ENCODE results near the gene MAML3.

Gene MAML3

DNA sequence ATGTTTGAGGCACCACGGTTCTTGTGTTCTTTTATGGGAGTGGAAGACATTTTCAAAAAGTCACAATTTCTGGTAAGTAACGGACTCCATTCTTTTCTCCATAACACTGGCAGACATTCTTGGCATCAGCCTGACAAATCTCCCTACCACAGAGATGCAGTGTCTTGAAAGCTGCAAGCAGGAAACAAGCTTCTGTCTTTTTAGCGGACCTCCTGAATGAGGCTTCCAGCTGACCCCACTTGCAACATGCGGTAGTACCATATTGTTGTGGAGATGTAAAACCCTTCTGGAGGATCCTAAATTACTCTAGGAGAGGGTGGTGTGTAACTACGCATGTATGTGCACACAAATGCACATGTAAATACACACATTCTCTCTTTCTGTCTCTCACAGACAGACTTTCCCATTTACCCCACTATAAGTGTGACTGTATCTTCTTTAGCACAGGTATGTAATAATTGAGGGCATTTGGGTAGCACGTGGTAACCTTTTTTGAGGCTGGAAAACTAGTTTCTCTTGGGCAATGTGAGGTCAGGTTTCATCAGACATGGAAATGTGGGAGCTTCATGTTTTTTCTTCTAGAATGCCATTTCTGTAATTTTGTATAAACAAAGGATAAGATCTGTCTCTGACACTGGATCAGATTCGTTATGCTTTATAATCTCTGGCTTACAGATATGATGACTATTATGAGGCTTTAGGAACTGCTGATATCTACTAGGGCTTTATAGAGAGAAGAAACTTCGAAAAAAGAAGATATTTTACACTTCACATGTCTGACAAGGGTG, 358.3 kb downstream of the MAML3 start:
- Histone ChIP-seq H3K9ac (ENCODE audit: low read length) (no peak overlapping the region), H3K18ac (ENCODE audit: low read depth in 1 of 2, low read length in 2 of 2) (peak overlapping the region in 1 of 2 experiments; percentile 34), H3K36me3 (ENCODE audit: control insufficient read depth in 1 of 2, insufficient read depth in 2 of 2, low read depth in 1 of 2, low read length in 2 of 2) (no peaks in the 10 kb centered on the region), H3K79me1 (replicated peaks; ENCODE audit: low read length, poor library complexity, severe bottlenecking) (peaks cover 5% of the 10 kb centered on the region), H4K8ac (ENCODE audit: low read length) (no peak overlapping the region), H3K23ac (ENCODE audit: low read length in 2 of 2) (no peak overlapping the region), H2AFZ (ENCODE audit: low read depth, low read length) (no peak overlapping the region), H3K27ac (ENCODE audit: low read length, poor library complexity, severe bottlenecking) (no peak overlapping the region), H2BK5ac (ENCODE audit: low read depth, low read length, poor library complexity, severe bottlenecking) (no peak overlapping the region), H3K27me3 (ENCODE audit: control insufficient read depth in 1 of 2, insufficient read depth in 1 of 2, low read length in 2 of 2) (no peaks in the 10 kb centered on the region), H3K4ac (ENCODE audit: low read depth in 1 of 2, low read length in 2 of 2) (no peak overlapping the region), H3K4me2 (ENCODE audit: low read length, poor library complexity, severe bottlenecking) (no peak overlapping the region), H4K91ac (ENCODE audit: low read length) (no peak overlapping the region), H2AK5ac (ENCODE audit: low read length, severe bottlenecking) (no peak overlapping the region), H3K14ac (ENCODE audit: low read length in 2 of 2) (no peak overlapping the region), H3K4me1 (ENCODE audit: control insufficient read depth, insufficient read depth, low read depth, low read length) (peaks cover 1% of the 10 kb centered on the region), H3K4me3 (ENCODE audit: insufficient read depth in 1 of 2, low read depth in 1 of 2, low read length in 2 of 2) (no peak overlapping the region), H3K9me3 (ENCODE audit: control insufficient read depth, low read length) (no peaks in the 10 kb centered on the region), H2BK12ac (ENCODE audit: low read length in 2 of 2) (no peak overlapping the region), H2BK15ac (ENCODE audit: low read depth, poor library complexity, severe bottlenecking) (no peak overlapping the region), H2BK120ac (ENCODE audit: low read depth, low read length) (no peak overlapping the region)
- no peak for DNase-seq
- WGBS, result 92% methylated on average over 5 of the region's 8 CpGs

- H3K4me2 ChIP-seq (ENCODE audit: low read length, poor library complexity, severe bottlenecking), result no peak overlapping the region
- H2BK12ac ChIP-seq (ENCODE audit: low read length in 2 of 2), result peak overlapping the region in 1 of 2 experiments; percentile 15
- H3K4ac ChIP-seq (ENCODE audit: low read depth in 1 of 2, low read length in 2 of 2), result no peak overlapping the region
- no peak overlapping the region for H2AFZ ChIP-seq (ENCODE audit: low read depth, low read length)
- H3K27ac ChIP-seq (ENCODE audit: low read length, poor library complexity, severe bottlenecking), result no peak overlapping the region
- WGBS, result 73% methylated on average over 3 of the region's 3 CpGs
- H3K27me3 ChIP-seq (ENCODE audit: control insufficient read depth in 1 of 2, insufficient read depth in 1 of 2, low read length in 2 of 2), result no peaks in the 10 kb centered on the region
- H3K23ac ChIP-seq (ENCODE audit: low read length in 2 of 2), result no peak overlapping the region
- H4K91ac ChIP-seq (ENCODE audit: low read length), result no peak overlapping the region
- H2BK15ac ChIP-seq (ENCODE audit: low read depth, poor library complexity, severe bottlenecking), result no peak overlapping the region
- H3K9ac ChIP-seq (ENCODE audit: low read length), result no peak overlapping the region
- no peak for DNase-seq
- peaks cover 5% of the 10 kb centered on the region for H3K79me1 ChIP-seq (replicated peaks; ENCODE audit: low read length, poor library complexity, severe bottlenecking)
- H3K4me3 ChIP-seq (ENCODE audit: insufficient read depth in 1 of 2, low read depth in 1 of 2, low read length in 2 of 2), result no peak overlapping the region
- H2BK5ac ChIP-seq (ENCODE audit: low read depth, low read length, poor library complexity, severe bottlenecking), result no peak overlapping the region
- H2AK5ac ChIP-seq (ENCODE audit: low read length, severe bottlenecking), result no peak overlapping the region
- no peaks in the 10 kb centered on the region for H3K9me3 ChIP-seq (ENCODE audit: control insufficient read depth, low read length)
- H4K8ac ChIP-seq (ENCODE audit: low read length), result no peak overlapping the region
- H3K14ac ChIP-seq (ENCODE audit: low read length in 2 of 2), result no peak overlapping the region
- H3K4me1 ChIP-seq (ENCODE audit: control insufficient read depth, insufficient read depth, low read depth, low read length), result no peaks in the 10 kb centered on the region
- H3K36me3 ChIP-seq (ENCODE audit: control insufficient read depth in 1 of 2, insufficient read depth in 2 of 2, low read depth in 1 of 2, low read length in 2 of 2), result no peaks in the 10 kb centered on the region
- H3K18ac ChIP-seq (ENCODE audit: low read depth in 1 of 2, low read length in 2 of 2), result no peak overlapping the region
- no peak overlapping the region for H2BK120ac ChIP-seq (ENCODE audit: low read depth, low read length)
Measured at GRCh38 chr4:139794158-139794954, 359.6 kb downstream of the MAML3 start.

DNA sequence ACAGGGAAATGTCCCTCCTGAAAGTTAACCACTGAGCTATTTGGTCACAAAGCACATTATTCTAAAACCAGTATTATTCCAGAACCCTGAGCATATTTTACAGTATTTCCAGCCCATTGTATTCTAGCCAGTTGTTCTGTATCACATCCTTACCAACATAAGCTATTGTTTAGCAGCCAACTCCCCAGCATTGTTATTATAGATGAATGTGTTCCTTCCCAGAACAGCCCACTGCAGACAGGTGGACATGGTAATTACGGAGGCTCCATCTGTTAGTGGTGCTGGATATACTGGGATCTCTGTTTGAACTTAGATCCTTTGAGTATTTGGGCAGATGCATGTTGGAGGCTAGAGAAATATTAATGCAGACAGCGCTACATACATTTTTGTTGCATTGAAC, 362.3 kb downstream of the MAML3 start:
- Histone ChIP-seq H3K4me2 (ENCODE audit: low read length, poor library complexity, severe bottlenecking) (no peak overlapping the region), H3K79me1 (replicated peaks; ENCODE audit: low read length, poor library complexity, severe bottlenecking) (no peaks in the 10 kb centered on the region), H3K27me3 (ENCODE audit: control insufficient read depth in 1 of 2, insufficient read depth in 1 of 2, low read length in 2 of 2) (no peaks in the 10 kb centered on the region), H4K8ac (ENCODE audit: low read length) (no peak overlapping the region), H2AFZ (ENCODE audit: low read depth, low read length) (no peak overlapping the region), H3K9me3 (ENCODE audit: control insufficient read depth, low read length) (no peaks in the 10 kb centered on the region), H2AK5ac (ENCODE audit: low read length, severe bottlenecking) (no peak overlapping the region), H3K27ac (ENCODE audit: low read length, poor library complexity, severe bottlenecking) (no peak overlapping the region), H2BK12ac (ENCODE audit: low read length in 2 of 2) (no peak overlapping the region), H3K4me3 (ENCODE audit: insufficient read depth in 1 of 2, low read depth in 1 of 2, low read length in 2 of 2) (no peak overlapping the region), H3K36me3 (ENCODE audit: control insufficient read depth in 1 of 2, insufficient read depth in 2 of 2, low read depth in 1 of 2, low read length in 2 of 2) (no peaks in the 10 kb centered on the region), H3K18ac (ENCODE audit: low read depth in 1 of 2, low read length in 2 of 2) (no peak overlapping the region), H4K91ac (ENCODE audit: low read length) (no peak overlapping the region), H2BK120ac (ENCODE audit: low read depth, low read length) (no peak overlapping the region), H3K23ac (ENCODE audit: low read length in 2 of 2) (no peak overlapping the region), H2BK5ac (ENCODE audit: low read depth, low read length, poor library complexity, severe bottlenecking) (no peak overlapping the region), H3K4me1 (ENCODE audit: control insufficient read depth, insufficient read depth, low read depth, low read length) (peaks cover 3% of the 10 kb centered on the region), H3K4ac (ENCODE audit: low read depth in 1 of 2, low read length in 2 of 2) (no peak overlapping the region), H3K9ac (ENCODE audit: low read length) (no peak overlapping the region), H2BK15ac (ENCODE audit: low read depth, poor library complexity, severe bottlenecking) (no peak overlapping the region), H3K14ac (ENCODE audit: low read length in 2 of 2) (no peak overlapping the region)
- WGBS, result 100% methylated on average over 1 of the region's 2 CpGs
- no peak for DNase-seq

GRCh38 chr4:139790291-139790690, 363.7 kb downstream of the MAML3 start:
- Histone ChIP-seq H3K4me3 (ENCODE audit: insufficient read depth in 1 of 2, low read depth in 1 of 2, low read length in 2 of 2) (no peak overlapping the region), H3K14ac (ENCODE audit: low read length in 2 of 2) (no peak overlapping the region), H4K91ac (ENCODE audit: low read length) (no peak overlapping the region), H2BK12ac (ENCODE audit: low read length in 2 of 2) (no peak overlapping the region), H2AK5ac (ENCODE audit: low read length, severe bottlenecking) (no peak overlapping the region), H3K4me1 (ENCODE audit: control insufficient read depth, insufficient read depth, low read depth, low read length) (peaks cover 3% of the 10 kb centered on the region), H4K8ac (ENCODE audit: low read length) (no peak overlapping the region), H3K27ac (ENCODE audit: low read length, poor library complexity, severe bottlenecking) (no peak overlapping the region), H3K9ac (ENCODE audit: low read length) (no peak overlapping the region), H2BK5ac (ENCODE audit: low read depth, low read length, poor library complexity, severe bottlenecking) (no peak overlapping the region), H3K9me3 (ENCODE audit: control insufficient read depth, low read length) (no peaks in the 10 kb centered on the region), H2BK120ac (ENCODE audit: low read depth, low read length) (no peak overlapping the region), H3K36me3 (ENCODE audit: control insufficient read depth in 1 of 2, insufficient read depth in 2 of 2, low read depth in 1 of 2, low read length in 2 of 2) (no peaks in the 10 kb centered on the region), H2BK15ac (ENCODE audit: low read depth, poor library complexity, severe bottlenecking) (no peak overlapping the region), H3K27me3 (ENCODE audit: control insufficient read depth in 1 of 2, insufficient read depth in 1 of 2, low read length in 2 of 2) (no peaks in the 10 kb centered on the region), H3K4ac (ENCODE audit: low read depth in 1 of 2, low read length in 2 of 2) (no peak overlapping the region), H3K18ac (ENCODE audit: low read depth in 1 of 2, low read length in 2 of 2) (no peak overlapping the region), H2AFZ (ENCODE audit: low read depth, low read length) (no peak overlapping the region), H3K79me1 (replicated peaks; ENCODE audit: low read length, poor library complexity, severe bottlenecking) (no peaks in the 10 kb centered on the region), H3K23ac (ENCODE audit: low read length in 2 of 2) (no peak overlapping the region), H3K4me2 (ENCODE audit: low read length, poor library complexity, severe bottlenecking) (no peak overlapping the region)
- 99% methylated on average over 3 of the region's 4 CpGs for WGBS
- no peak for DNase-seq

All from mesenchymal stem cell (in vitro differentiated cells and primary cell).